SKM-1 (cell line): ENCODE measurements around the gene AFAP1L2.
A peak's percentile ranks its signal among the peaks of the same experiment; 100 is the strongest.

Experiments used
- DNase-seq: peaks from one replicate; lab custom pipeline; 2025; ENCODE audit not compliant: unreplicated experiment; lab: John Stamatoyannopoulos, UW

The AFAP1L2 gene

GRCh38 chr10:114412907-114413797 is 8.8 kb upstream of the AFAP1L2 start:
- DNase-seq = no peak

GRCh38 chr10:114408968-114409444 is 4.7 kb upstream of the AFAP1L2 start:
- peak; percentile 20 for DNase-seq

- no peak for DNase-seq
Observed at GRCh38 chr10:114408112-114408967, 4.0 kb upstream of the AFAP1L2 start.

- DNase-seq = no peak
Observed at GRCh38 chr10:114406455-114406854, 2.2 kb upstream of the AFAP1L2 start.

- DNase-seq = no peak
Observed at GRCh38 chr10:114405011-114405350, 679 bp upstream of the AFAP1L2 start.

GRCh38 chr10:114403541-114404161 is 651 bp downstream of the AFAP1L2 start:
- no peak for DNase-seq

GRCh38 chr10:114402871-114403540 is 1.3 kb downstream of the AFAP1L2 start:
- DNase-seq = no peak

GRCh38 chr10:114402233-114402632 is 2.1 kb downstream of the AFAP1L2 start:
- no peak for DNase-seq

GRCh38 chr10:114401195-114401791 is 3.0 kb downstream of the AFAP1L2 start:
- DNase-seq = no peak

- DNase-seq = no peak
Observed at GRCh38 chr10:114400091-114400490, 4.2 kb downstream of the AFAP1L2 start.

GRCh38 chr10:114399576-114399975 is 4.7 kb downstream of the AFAP1L2 start:
- DNase-seq = no peak

- no peak for DNase-seq
Observed at GRCh38 chr10:114398587-114399331, 5.5 kb downstream of the AFAP1L2 start.

- no peak for DNase-seq
Observed at GRCh38 chr10:114397651-114398145, 6.6 kb downstream of the AFAP1L2 start.

GRCh38 chr10:114396464-114396863 is 7.8 kb downstream of the AFAP1L2 start:
- DNase-seq = no peak

- no peak for DNase-seq
Observed at GRCh38 chr10:114395366-114396022, 8.8 kb downstream of the AFAP1L2 start.

GRCh38 chr10:114394531-114394930 is 9.8 kb downstream of the AFAP1L2 start:
- no peak for DNase-seq

GRCh38 chr10:114393886-114394285 is 10.4 kb downstream of the AFAP1L2 start:
- no peak for DNase-seq

- no peak for DNase-seq
Observed at GRCh38 chr10:114393482-114393881, 10.8 kb downstream of the AFAP1L2 start.
